ENCODE measurements around the gene EDEM2.
"Not testable (repeated sequence)": the region's sequence is repeated elsewhere in the genome, so short reads cannot be mapped to it uniquely, and the experiment has no call there.

The EDEM2 gene

GRCh38 chr20:35150846-35151579, 3.9 kb upstream of the EDEM2 start:
- Histone ChIP-seq H3K27me3 (replicated peaks; ENCODE audit: insufficient read depth, low read length) (no peaks in the 10 kb centered on the region), H3K9me2 (replicated peaks; ENCODE audit: insufficient read depth, low read length) (no peaks in the 10 kb centered on the region), H3K27ac (ENCODE audit: low read length) (no peak overlapping the region), H2AFZ (ENCODE audit: low read length) (no peak overlapping the region), H3K79me2 (ENCODE audit: low read length) (peaks cover 10% of the 10 kb centered on the region; the same call in 1 of the 2 replicates), H3K4me3 (ENCODE audit: low read length) (no peak overlapping the region), H3K9ac (ENCODE audit: low read length) (no peak overlapping the region), H3K36me3 (replicated peaks; ENCODE audit: insufficient read depth, low read length) (no peaks in the 10 kb centered on the region), H3K4me2 (ENCODE audit: low read depth, low read length) (no peak overlapping the region), H3K9me3 (replicated peaks; ENCODE audit: insufficient read depth, low read length) (no peaks in the 10 kb centered on the region), H4K20me1 (ENCODE audit: insufficient read depth, low read length) (no peaks in the 10 kb centered on the region), H3F3A (ENCODE audit: insufficient read depth, low read length) (peaks cover 4% of the 10 kb centered on the region; the same call in 1 of the 2 replicates), H3K4me1 (ENCODE audit: low read length) (0 out of 2 replicates have a peak, but pooled peaks cover 4% of the 10 kb centered on the region)
- TF ChIP-seq CTCF (IDR thresholded peaks at IDR 0.05; ENCODE audit: low read length) = no peak
- TF ChIP-seq EZH2 (optimal IDR thresholded peaks at IDR 0.05; ENCODE audit: low read depth, low read length) = no peak
- TF ChIP-seq EZH2phosphoT487 (IDR thresholded peaks at IDR 0.05; ENCODE audit: low read length) = no peak
- DNase-seq = no peak

- H3K36me3 ChIP-seq (replicated peaks; ENCODE audit: insufficient read depth, low read length); H3K9me3 ChIP-seq (replicated peaks; ENCODE audit: insufficient read depth, low read length); H3F3A ChIP-seq (ENCODE audit: insufficient read depth, low read length); H3K9me2 ChIP-seq (replicated peaks; ENCODE audit: insufficient read depth, low read length); H3K27me3 ChIP-seq (replicated peaks; ENCODE audit: insufficient read depth, low read length); DNase-seq; H3K79me2 ChIP-seq (ENCODE audit: low read length); H3K4me1 ChIP-seq (ENCODE audit: low read length); H4K20me1 ChIP-seq (ENCODE audit: insufficient read depth, low read length): not testable (repeated sequence)
- Histone ChIP-seq H3K27ac (ENCODE audit: low read length) (peak overlapping the region; percentile 62; the same call in 1 of the 2 replicates), H2AFZ (ENCODE audit: low read length) (peak overlapping the region; percentile 91), H3K9ac (ENCODE audit: low read length) (peak overlapping the region; percentile 73), H3K4me2 (ENCODE audit: low read depth, low read length) (peak overlapping the region; percentile 80), H3K4me3 (ENCODE audit: low read length) (peak overlapping the region; percentile 93)
These were observed 487 bp upstream of the EDEM2 start for GRCh38 chr20:35147575-35148071.

- Histone ChIP-seq H3K4me1 (ENCODE audit: low read length) (0 out of 2 replicates have a peak, but pooled peaks cover 4% of the 10 kb centered on the region), H3K27ac (ENCODE audit: low read length) (peak overlapping the region; percentile 62; the same call in 1 of the 2 replicates), H3K79me2 (ENCODE audit: low read length) (peaks cover 10% of the 10 kb centered on the region; the same call in 1 of the 2 replicates), H3K4me3 (ENCODE audit: low read length) (peak overlapping the region; percentile 93), H4K20me1 (ENCODE audit: insufficient read depth, low read length) (no peaks in the 10 kb centered on the region), H3K4me2 (ENCODE audit: low read depth, low read length) (peak overlapping the region; percentile 80), H3K9ac (ENCODE audit: low read length) (peak overlapping the region; percentile 73), H3K36me3 (replicated peaks; ENCODE audit: insufficient read depth, low read length) (no peaks in the 10 kb centered on the region), H3K27me3 (replicated peaks; ENCODE audit: insufficient read depth, low read length) (no peaks in the 10 kb centered on the region), H2AFZ (ENCODE audit: low read length) (peak overlapping the region; percentile 91), H3K9me2 (replicated peaks; ENCODE audit: insufficient read depth, low read length) (no peaks in the 10 kb centered on the region), H3F3A (ENCODE audit: insufficient read depth, low read length) (peaks cover 4% of the 10 kb centered on the region; the same call in 1 of the 2 replicates), H3K9me3 (replicated peaks; ENCODE audit: insufficient read depth, low read length) (no peaks in the 10 kb centered on the region)
- peak; percentile 11 for DNase-seq
- no peak for TF ChIP-seq EZH2phosphoT487 (IDR thresholded peaks at IDR 0.05; ENCODE audit: low read length)
- TF ChIP-seq EZH2 (optimal IDR thresholded peaks at IDR 0.05; ENCODE audit: low read depth, low read length) = no peak
- no peak; the same call in 1 of the 2 replicates for TF ChIP-seq CTCF (IDR thresholded peaks at IDR 0.05; ENCODE audit: low read length)
These were observed 727 bp downstream of the EDEM2 start for GRCh38 chr20:35146299-35146919.
